Upper lobe of right lung (tissue), 1 donor: ENCODE results near the gene RAB11FIP4. TPM values are rescaled to one million over a fixed set of nuclear protein-coding genes. Genes with fewer than 3 reads are reported as not detected.
A peak's percentile ranks its signal among the peaks of the same experiment; 100 is the strongest.

Experiments used
- ATAC-seq: fragments of 200-7000 bp; cut with Tn5 transposase; one replicate; pipeline ENCODE4 v1.9.1; 2020; ENCODE audit warnings: mild to moderate bottlenecking, moderate library complexity
- DNase-seq: peaks from one replicate; pipeline ENCODE4 v3.0.0-alpha.2; 2020
- H3K27ac ChIP-seq: fragments of 200-600 bp; one replicate; pipeline ENCODE4 v1.8.0; 2022
- H3K27me3 ChIP-seq: fragments of 200-600 bp; one replicate; pipeline ENCODE4 v1.8.0; 2022; ENCODE audit warnings: mild to moderate bottlenecking
- H3K36me3 ChIP-seq: fragments of 200-600 bp; one replicate; pipeline ENCODE4 v1.8.0; 2022
- H3K4me1 ChIP-seq: fragments of 200-600 bp; one replicate; pipeline ENCODE4 v1.8.0; 2022
- H3K4me3 ChIP-seq: fragments of 200-600 bp; one replicate; pipeline ENCODE4 v1.8.0; 2022; ENCODE audit warnings: mild to moderate bottlenecking
- H3K9me3 ChIP-seq: fragments of 200-600 bp; one replicate; pipeline ENCODE4 v1.8.0; 2022
- intact Hi-C: fragments of 100-400 bp; cut with DNase I; formaldehyde crosslinking; loops from one replicate; pipeline ENCODE4 v1.11.0; 2022
- microRNA-seq: library from miRNA; unstranded; fragments of <30 nt; microRNA quantifications from one replicate; pipeline ENCODE4 v1.2.0, GENCODE V29; 2020; ENCODE audit warnings: borderline microRNAs expressed
- total RNA-seq: library from RNA; stranded (reverse); fragmentation: NEBNext Ultra II Directional; extraction: Animal tissue kit (Norgen Biotek cat#: 25700); gene quantifications from one replicate; pipeline ENCODE4 v1.2.1, GENCODE V29; 2021
- TF ChIP-seq, protein P1 (sequence below): fragments of 200-600 bp; IDR thresholded peaks from one replicate; pipeline ENCODE4 v1.8.0; 2022; ENCODE audit warnings: antibody characterized with exemption
- donor health status: DM: no; HTN: yes; CAD: no; lungs with severe emphysema.

RAB11FIP4 gene
- total RNA-seq, 1 donor from 2014 or later: 13.5 TPM

DNA sequence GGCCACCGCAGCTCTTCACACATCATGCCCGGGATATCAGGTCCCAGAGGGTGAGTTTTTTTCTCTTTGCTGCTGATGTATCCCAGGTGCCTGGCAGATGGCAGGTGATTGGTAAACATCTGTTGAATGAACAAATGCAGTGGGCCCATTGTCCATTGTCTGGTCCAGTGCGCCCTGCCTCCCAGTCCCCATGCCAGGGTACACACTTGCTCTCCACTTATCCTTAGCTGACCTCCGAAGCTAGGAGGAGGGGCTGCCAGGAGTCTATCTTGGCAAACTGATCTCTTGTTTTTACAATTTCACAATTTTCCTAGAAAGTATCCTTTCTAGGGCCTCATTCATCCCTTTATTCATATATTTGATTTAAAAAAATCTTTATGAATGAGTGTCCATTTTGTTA is 196.0 kb downstream of the RAB11FIP4 start:
- Histone ChIP-seq H3K36me3 (no peaks in the 10 kb centered on the region), H3K27me3 (no peaks in the 10 kb centered on the region), H3K9me3 (no peaks in the 10 kb centered on the region), H3K4me3 (no peak overlapping the region), H3K4me1 (peaks cover 4% of the 10 kb centered on the region), H3K27ac (no peak overlapping the region)
- DNase-seq (no peak), ATAC-seq (no peak)
- TF ChIP-seq, protein P1, sequence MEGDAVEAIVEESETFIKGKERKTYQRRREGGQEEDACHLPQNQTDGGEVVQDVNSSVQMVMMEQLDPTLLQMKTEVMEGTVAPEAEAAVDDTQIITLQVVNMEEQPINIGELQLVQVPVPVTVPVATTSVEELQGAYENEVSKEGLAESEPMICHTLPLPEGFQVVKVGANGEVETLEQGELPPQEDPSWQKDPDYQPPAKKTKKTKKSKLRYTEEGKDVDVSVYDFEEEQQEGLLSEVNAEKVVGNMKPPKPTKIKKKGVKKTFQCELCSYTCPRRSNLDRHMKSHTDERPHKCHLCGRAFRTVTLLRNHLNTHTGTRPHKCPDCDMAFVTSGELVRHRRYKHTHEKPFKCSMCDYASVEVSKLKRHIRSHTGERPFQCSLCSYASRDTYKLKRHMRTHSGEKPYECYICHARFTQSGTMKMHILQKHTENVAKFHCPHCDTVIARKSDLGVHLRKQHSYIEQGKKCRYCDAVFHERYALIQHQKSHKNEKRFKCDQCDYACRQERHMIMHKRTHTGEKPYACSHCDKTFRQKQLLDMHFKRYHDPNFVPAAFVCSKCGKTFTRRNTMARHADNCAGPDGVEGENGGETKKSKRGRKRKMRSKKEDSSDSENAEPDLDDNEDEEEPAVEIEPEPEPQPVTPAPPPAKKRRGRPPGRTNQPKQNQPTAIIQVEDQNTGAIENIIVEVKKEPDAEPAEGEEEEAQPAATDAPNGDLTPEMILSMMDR: no peak
- intact Hi-C loops: no loop called here

Small RNA genes lying within 50 kb of the gene (microRNA-seq; reads per million reads assigned to microRNA genes)
- gene MIR193A: 260 reads per million, percentile 74 among the genes with 10 or more reads in this experiment
- 1.3 reads per million for gene MIR365B
- 0.99 reads per million for gene MIR4725

Other genes starting within 250 kb of the RAB11FIP4 start
- 10.3 TPM for gene OMG, start 94.4 kb upstream of the RAB11FIP4 start, total RNA-seq
- gene EVI2B, start 77.6 kb upstream of the RAB11FIP4 start, total RNA-seq: 87.9 TPM
- 38.2 TPM for gene EVI2A, start 70.1 kb upstream of the RAB11FIP4 start, total RNA-seq